HL-60/S4 treated with phorbol 12-myristate 13-acetate at 8.2 ng/mL for 4 days and 3 days (cell line): Measurements from ENCODE around the gene PARD3B.

ENCODE experiments used
- in situ Hi-C: fragments of 300-500 bp; cut with MboI; formaldehyde crosslinking; loops from 2 replicates; pipeline ENCODE4 v1.15.0; 2022; ENCODE audit warnings: low sequenced_read_pairs

The PARD3B gene

GRCh38 chr2:205527801-205528200, 982.5 kb downstream of the PARD3B start:
- in situ Hi-C loops, result no loop called here

- in situ Hi-C loops, result no loop called here
Observed at GRCh38 chr2:205531072-205531471, 985.8 kb downstream of the PARD3B start.

GRCh38 chr2:205531489-205532148, 986.3 kb downstream of the PARD3B start:
- in situ Hi-C loops, result no loop called here

- in situ Hi-C loops, result no loop called here
Observed at GRCh38 chr2:205535001-205535400, 989.7 kb downstream of the PARD3B start.

- in situ Hi-C loops, result no loop called here
Observed at GRCh38 chr2:205539603-205540002, 994.3 kb downstream of the PARD3B start.

- in situ Hi-C loops, result no loop called here
Observed at GRCh38 chr2:205540036-205540435, 994.8 kb downstream of the PARD3B start.

- in situ Hi-C loops, result no loop called here
Observed at GRCh38 chr2:205543262-205543843, 998.1 kb downstream of the PARD3B start.

GRCh38 chr2:205543937-205544702, 998.8 kb downstream of the PARD3B start:
- in situ Hi-C loops, result no loop called here

- in situ Hi-C loops, result no loop called here
Observed at GRCh38 chr2:205545971-205546816, 1000.9 kb downstream of the PARD3B start.

GRCh38 chr2:205555566-205556230, 1010.4 kb downstream of the PARD3B start:
- in situ Hi-C loops, result no loop called here

GRCh38 chr2:205556357-205556756, 1011.1 kb downstream of the PARD3B start:
- in situ Hi-C loops, result no loop called here

- in situ Hi-C loops, result no loop called here
Observed at GRCh38 chr2:205556841-205557539, 1011.7 kb downstream of the PARD3B start.

GRCh38 chr2:205557873-205558272, 1012.6 kb downstream of the PARD3B start:
- in situ Hi-C loops, result no loop called here

GRCh38 chr2:205561441-205561840, 1016.2 kb downstream of the PARD3B start:
- in situ Hi-C loops, result no loop called here

GRCh38 chr2:205563646-205564045, 1018.4 kb downstream of the PARD3B start:
- in situ Hi-C loops, result no loop called here

- in situ Hi-C loops, result no loop called here
Observed at GRCh38 chr2:205564346-205565141, 1019.3 kb downstream of the PARD3B start.

- in situ Hi-C loops, result no loop called here
Observed at GRCh38 chr2:205565142-205565522, 1019.9 kb downstream of the PARD3B start.

GRCh38 chr2:205566606-205567168, 1021.4 kb downstream of the PARD3B start:
- in situ Hi-C loops, result no loop called here

GRCh38 chr2:205568620-205569019, 1023.3 kb downstream of the PARD3B start:
- in situ Hi-C loops, result no loop called here
